GM12878 (cell line): ENCODE data around the gene CLPTM1L.

Experiments
- ATF2 ChIP-seq: IDR thresholded peaks from 2 replicates; pipeline ENCODE4 v1.6.1; 2012; ENCODE audit warnings: low read length, inconsistent platforms
- EP300 ChIP-seq, 2 experiments: fragments of 150-350 bp in 1 of 2; IDR thresholded peaks; 2 replicates each; pipeline ENCODE4 v1.6.1; 2011 to 2012; ENCODE audit warnings: low read depth in 2 of 2, low read length in 2 of 2, borderline replicate concordance in 1 of 2, improper control_type of control experiment in 1 of 2, inconsistent platforms in 1 of 2; ENCODE audit not compliant: control insufficient read depth in 1 of 2
- EZH2 ChIP-seq: IDR thresholded peaks from 2 replicates; pipeline ENCODE4 v1.6.1; 2012; ENCODE audit warnings: low read depth, mild to moderate bottlenecking, control low read depth, inconsistent platforms, low read length, borderline replicate concordance; ENCODE audit not compliant: control insufficient read depth
- NFIC ChIP-seq: IDR thresholded peaks from 2 replicates; pipeline ENCODE4 v1.6.1; 2012; ENCODE audit warnings: low read depth, mild to moderate bottlenecking, inconsistent platforms, low read length, moderate library complexity
- PAX5 ChIP-seq: IDR thresholded peaks from 2 replicates; pipeline ENCODE4 v1.6.1; 2011; ENCODE audit warnings: low read depth, low read length, borderline replicate concordance
- POLR2A ChIP-seq: IDR thresholded peaks from 2 replicates; pipeline ENCODE4 v1.6.1; 2011; ENCODE audit warnings: low read depth, mild to moderate bottlenecking, low read length
- TF ChIP-seq, protein P1 (sequence below), 3 experiments: IDR thresholded peaks in 2 of 3; conservative IDR thresholded peaks in 1 of 3; 2 replicates each; pipeline ENCODE4 v1.5.1; 2011; ENCODE audit warnings: low read depth in 3 of 3, low read length in 3 of 3, mild to moderate bottlenecking in 3 of 3, control low read depth in 2 of 3, moderate library complexity in 2 of 3, inconsistent platforms in 1 of 3, mixed read lengths in 1 of 3; ENCODE audit not compliant: control insufficient read depth in 2 of 3, insufficient read depth in 1 of 3; ENCODE audit errors: extremely low read depth in 1 of 3

DNA sequence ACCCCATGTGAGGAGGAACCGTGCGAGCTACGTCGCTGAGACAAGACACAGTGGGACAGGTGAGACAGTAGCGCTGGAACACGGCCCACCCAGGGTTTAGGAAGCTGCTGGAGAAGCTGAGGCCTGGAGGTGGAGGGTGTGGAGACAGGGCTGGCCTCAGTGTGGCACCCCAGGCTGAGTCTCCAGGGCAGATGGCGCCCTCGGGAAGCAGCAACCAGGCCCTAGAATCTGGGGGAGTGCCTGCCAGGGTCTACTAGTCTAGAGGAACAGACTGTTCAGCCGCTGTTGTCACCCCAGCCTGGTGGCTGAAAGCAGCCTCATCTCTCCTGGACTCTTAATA, 45.4 kb downstream of the CLPTM1L start:
- TF ChIP-seq NFIC, result no peak
- no peak for TF ChIP-seq POLR2A
- TF ChIP-seq, protein P1, sequence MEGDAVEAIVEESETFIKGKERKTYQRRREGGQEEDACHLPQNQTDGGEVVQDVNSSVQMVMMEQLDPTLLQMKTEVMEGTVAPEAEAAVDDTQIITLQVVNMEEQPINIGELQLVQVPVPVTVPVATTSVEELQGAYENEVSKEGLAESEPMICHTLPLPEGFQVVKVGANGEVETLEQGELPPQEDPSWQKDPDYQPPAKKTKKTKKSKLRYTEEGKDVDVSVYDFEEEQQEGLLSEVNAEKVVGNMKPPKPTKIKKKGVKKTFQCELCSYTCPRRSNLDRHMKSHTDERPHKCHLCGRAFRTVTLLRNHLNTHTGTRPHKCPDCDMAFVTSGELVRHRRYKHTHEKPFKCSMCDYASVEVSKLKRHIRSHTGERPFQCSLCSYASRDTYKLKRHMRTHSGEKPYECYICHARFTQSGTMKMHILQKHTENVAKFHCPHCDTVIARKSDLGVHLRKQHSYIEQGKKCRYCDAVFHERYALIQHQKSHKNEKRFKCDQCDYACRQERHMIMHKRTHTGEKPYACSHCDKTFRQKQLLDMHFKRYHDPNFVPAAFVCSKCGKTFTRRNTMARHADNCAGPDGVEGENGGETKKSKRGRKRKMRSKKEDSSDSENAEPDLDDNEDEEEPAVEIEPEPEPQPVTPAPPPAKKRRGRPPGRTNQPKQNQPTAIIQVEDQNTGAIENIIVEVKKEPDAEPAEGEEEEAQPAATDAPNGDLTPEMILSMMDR (IDR thresholded peaks at IDR 0.05 in 2 of 3, conservative IDR thresholded peaks at IDR 0.05 in 1 of 3; ENCODE audit: control insufficient read depth in 2 of 3, extremely low read depth in 1 of 3, insufficient read depth in 1 of 3, low read depth in 3 of 3, low read length in 3 of 3), result no peak
- TF ChIP-seq EP300 (IDR thresholded peaks at IDR 0.05; ENCODE audit: borderline replicate concordance in 1 of 2, control insufficient read depth in 1 of 2, low read depth in 2 of 2, low read length in 2 of 2), result no peak
- TF ChIP-seq EZH2, result no peak
- TF ChIP-seq PAX5, result no peak
- TF ChIP-seq ATF2, result no peak
